Body of pancreas (tissue), 4 donors: ENCODE results near the gene PHC3. TPM values are rescaled to one million over a fixed set of nuclear protein-coding genes. Genes with fewer than 3 reads are reported as not detected.

Experiments used
- ATAC-seq: fragments of 150-250 bp; one replicate; pipeline ENCODE4 v1.9.1; 2016
- DNase-seq, 4 donors: peaks; one replicate each; pipeline ENCODE4 v3.0.0-alpha.2; 2019
- H3K27ac ChIP-seq, 4 donors: fragments of 200-600 bp; sonication (generic); 1 replicate in 3 of 4; 2 replicates in 1 of 4; pipeline versions ENCODE4 v1.5.1 to v1.6.1; 2016 to 2019; ENCODE audit warnings: mild to moderate bottlenecking in 1 of 4, mixed read lengths in 1 of 4, moderate library complexity in 1 of 4
- H3K27me3 ChIP-seq, 2 donors: fragments of 200-600 bp; sonication (generic); one replicate each; pipeline ENCODE4 v1.6.0; 2016; ENCODE audit warnings: mild to moderate bottlenecking in 1 of 2
- H3K36me3 ChIP-seq, 2 donors: fragments of 200-600 bp; sonication (generic); replicated peaks in 1 of 2; 2 replicates each; pipeline ENCODE4 v1.5.1; 2016; ENCODE audit warnings: low read depth in 2 of 2; ENCODE audit not compliant: insufficient read depth in 1 of 2
- H3K4me1 ChIP-seq: fragments of 200-600 bp; sonication (generic); one replicate; pipeline ENCODE4 v1.6.0; 2016
- H3K4me3 ChIP-seq, 2 donors: fragments of 200-600 bp; sonication (generic); 1 replicate in 1 of 2; 2 replicates in 1 of 2; pipeline ENCODE4 v1.5.1; 2016 to 2019
- H3K9me3 ChIP-seq, 3 donors: fragments of 200-600 bp; sonication (generic); 1 replicate in 2 of 3; 2 replicates in 1 of 3; pipeline ENCODE4 v1.5.1; 2016
- POLR2A ChIP-seq, 3 donors: fragments of 450-650 bp; IDR thresholded peaks; one replicate each; pipeline ENCODE4 v1.6.1; 2016; ENCODE audit warnings: antibody characterized with exemption in 3 of 3, mild to moderate bottlenecking in 2 of 3
- WGBS, 2 donors: methylation state at CpG; one replicate each; pipeline ENCODE4 v1.1.5; 2017; 5-methylcytosine and 5-hydroxymethylcytosine counted together
- intact Hi-C: fragments of 100-400 bp; cut with DNase I; formaldehyde crosslinking; loops from one replicate; pipeline ENCODE4 v1.15.1; 2023
- small RNA-seq: library from RNA; depleted of rRNA; stranded (forward); fragments of <200 nt; gene quantifications from one replicate; pipeline ENCODE3, GENCODE V24; 2016
- total RNA-seq, 2 donors: library from RNA; depleted of rRNA; stranded (reverse); fragments of >200 nt; gene quantifications; one replicate each; pipeline ENCODE4 v1.1.0, GENCODE V29; 2016
- TF ChIP-seq, protein P1 (sequence below), 7 experiments: fragments of 450-650 bp in 4 of 7; fragments of 200-600 bp in 3 of 7; sonication (generic) in 3 of 7; IDR thresholded peaks; one replicate each; pipeline ENCODE4 v1.5.1; 2016 to 2019; ENCODE audit warnings: antibody characterized with exemption in 7 of 7

Gene PHC3
- total RNA-seq, 2 donors from 2014 or later = 34.8 to 58.7 TPM

DNA sequence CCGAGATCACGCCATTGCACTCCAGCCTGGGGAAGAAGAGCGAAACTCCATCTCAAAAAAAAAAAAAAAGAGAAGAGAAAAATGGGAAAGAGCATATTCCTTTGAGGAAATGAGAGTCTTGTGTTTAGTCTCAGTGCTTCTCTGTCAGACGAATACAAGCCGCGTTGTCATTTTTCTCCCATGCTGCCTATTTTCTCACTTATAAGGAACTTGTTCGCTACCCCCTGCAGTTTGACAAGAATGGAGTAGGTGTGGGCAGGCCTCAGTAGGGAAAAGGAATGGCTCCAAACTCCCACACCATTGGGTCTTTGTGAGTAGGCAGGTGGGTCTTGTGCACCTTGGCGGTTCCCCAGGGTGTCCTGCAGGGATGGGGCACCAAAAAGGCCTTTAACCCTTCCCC lies 137.3 kb downstream of the PHC3 start:
- TF ChIP-seq, protein P1, sequence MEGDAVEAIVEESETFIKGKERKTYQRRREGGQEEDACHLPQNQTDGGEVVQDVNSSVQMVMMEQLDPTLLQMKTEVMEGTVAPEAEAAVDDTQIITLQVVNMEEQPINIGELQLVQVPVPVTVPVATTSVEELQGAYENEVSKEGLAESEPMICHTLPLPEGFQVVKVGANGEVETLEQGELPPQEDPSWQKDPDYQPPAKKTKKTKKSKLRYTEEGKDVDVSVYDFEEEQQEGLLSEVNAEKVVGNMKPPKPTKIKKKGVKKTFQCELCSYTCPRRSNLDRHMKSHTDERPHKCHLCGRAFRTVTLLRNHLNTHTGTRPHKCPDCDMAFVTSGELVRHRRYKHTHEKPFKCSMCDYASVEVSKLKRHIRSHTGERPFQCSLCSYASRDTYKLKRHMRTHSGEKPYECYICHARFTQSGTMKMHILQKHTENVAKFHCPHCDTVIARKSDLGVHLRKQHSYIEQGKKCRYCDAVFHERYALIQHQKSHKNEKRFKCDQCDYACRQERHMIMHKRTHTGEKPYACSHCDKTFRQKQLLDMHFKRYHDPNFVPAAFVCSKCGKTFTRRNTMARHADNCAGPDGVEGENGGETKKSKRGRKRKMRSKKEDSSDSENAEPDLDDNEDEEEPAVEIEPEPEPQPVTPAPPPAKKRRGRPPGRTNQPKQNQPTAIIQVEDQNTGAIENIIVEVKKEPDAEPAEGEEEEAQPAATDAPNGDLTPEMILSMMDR (IDR thresholded peaks at IDR 0.05) = no peak
- no peak for TF ChIP-seq POLR2A (IDR thresholded peaks at IDR 0.05)
- H3K36me3 ChIP-seq = no peaks in the 10 kb centered on the region
- DNase-seq (peak in 1 of 4 donors; percentile 20), ATAC-seq (no peak)
- intact Hi-C loops = no loop called here
- H3K9me3 ChIP-seq = no peaks in the 10 kb centered on the region
- 90 to 96% methylated on average over 8 of the region's 8 CpGs for WGBS, 2 donors
- H3K27me3 ChIP-seq = no peaks in the 10 kb centered on the region
- peak overlapping the region in 1 of 4 donors; percentile 87 for H3K27ac ChIP-seq
- peaks cover 45% of the 10 kb centered on the region for H3K4me1 ChIP-seq
- H3K4me3 ChIP-seq = no peak overlapping the region

DNA sequence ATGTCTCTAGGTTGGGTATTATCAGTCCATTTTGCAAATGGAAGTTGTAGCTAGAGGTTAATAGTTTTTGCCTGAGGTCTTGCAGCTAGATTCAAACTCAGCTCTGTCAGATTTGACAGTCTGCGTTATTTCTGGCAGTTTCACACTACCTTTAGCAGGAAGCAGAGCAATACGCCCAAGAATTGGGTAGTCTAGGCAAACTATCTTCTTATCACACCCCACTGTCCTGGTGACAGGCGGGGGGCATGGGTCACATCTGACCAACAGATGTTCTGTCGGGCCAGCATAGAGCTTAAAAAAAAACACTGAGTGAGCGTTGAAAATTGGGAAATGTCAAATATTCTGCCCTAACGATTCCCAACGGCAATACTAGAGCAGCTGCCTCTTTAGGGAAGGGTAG lies 138.0 kb downstream of the PHC3 start:
- DNase-seq (no peak), ATAC-seq (no peak)
- no peak overlapping the region for H3K27ac ChIP-seq
- intact Hi-C loops = no loop called here
- H3K4me1 ChIP-seq = peaks cover 40% of the 10 kb centered on the region
- H3K27me3 ChIP-seq = no peaks in the 10 kb centered on the region
- H3K36me3 ChIP-seq = no peaks in the 10 kb centered on the region
- TF ChIP-seq, protein P1 (IDR thresholded peaks at IDR 0.05) = no peak
- TF ChIP-seq POLR2A (IDR thresholded peaks at IDR 0.05) = no peak
- no peaks in the 10 kb centered on the region for H3K9me3 ChIP-seq
- 78 to 87% methylated on average over 7 of the region's 7 CpGs for WGBS, 2 donors
- no peak overlapping the region for H3K4me3 ChIP-seq

DNA sequence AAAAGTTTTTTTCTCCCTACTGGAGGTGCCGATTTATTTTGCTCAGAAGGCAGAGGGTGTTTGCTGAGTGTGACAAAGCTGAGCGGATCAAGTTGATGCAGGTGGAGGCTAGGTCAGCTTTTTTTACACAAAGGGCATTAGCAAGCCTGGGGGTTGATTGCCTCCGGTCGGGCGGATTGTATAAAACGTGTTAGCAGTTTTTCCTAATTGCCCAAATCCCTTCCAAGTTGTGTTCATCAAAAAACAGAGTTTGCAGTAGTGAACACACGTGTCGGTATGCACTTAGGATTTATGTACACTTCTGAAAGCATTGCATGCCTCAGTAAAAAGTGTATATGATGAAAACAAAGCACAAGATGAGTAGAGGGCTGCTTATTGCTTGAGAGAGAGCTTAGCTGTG lies 141.1 kb downstream of the PHC3 start:
- Histone ChIP-seq H3K4me1 (peaks cover 24% of the 10 kb centered on the region), H3K27me3 (no peaks in the 10 kb centered on the region), H3K27ac (peak overlapping the region in 1 of 4 donors; percentile 25), H3K36me3 (no peaks in the 10 kb centered on the region), H3K9me3 (no peaks in the 10 kb centered on the region), H3K4me3 (no peak overlapping the region)
- no peak for ATAC-seq
- DNase-seq = no peak
- 25 to 33% methylated on average over 8 of the region's 8 CpGs for WGBS, 2 donors
- TF ChIP-seq POLR2A (IDR thresholded peaks at IDR 0.05) = no peak
- TF ChIP-seq, protein P1 (IDR thresholded peaks at IDR 0.05) = no peak
- intact Hi-C loops = no loop called here

DNA sequence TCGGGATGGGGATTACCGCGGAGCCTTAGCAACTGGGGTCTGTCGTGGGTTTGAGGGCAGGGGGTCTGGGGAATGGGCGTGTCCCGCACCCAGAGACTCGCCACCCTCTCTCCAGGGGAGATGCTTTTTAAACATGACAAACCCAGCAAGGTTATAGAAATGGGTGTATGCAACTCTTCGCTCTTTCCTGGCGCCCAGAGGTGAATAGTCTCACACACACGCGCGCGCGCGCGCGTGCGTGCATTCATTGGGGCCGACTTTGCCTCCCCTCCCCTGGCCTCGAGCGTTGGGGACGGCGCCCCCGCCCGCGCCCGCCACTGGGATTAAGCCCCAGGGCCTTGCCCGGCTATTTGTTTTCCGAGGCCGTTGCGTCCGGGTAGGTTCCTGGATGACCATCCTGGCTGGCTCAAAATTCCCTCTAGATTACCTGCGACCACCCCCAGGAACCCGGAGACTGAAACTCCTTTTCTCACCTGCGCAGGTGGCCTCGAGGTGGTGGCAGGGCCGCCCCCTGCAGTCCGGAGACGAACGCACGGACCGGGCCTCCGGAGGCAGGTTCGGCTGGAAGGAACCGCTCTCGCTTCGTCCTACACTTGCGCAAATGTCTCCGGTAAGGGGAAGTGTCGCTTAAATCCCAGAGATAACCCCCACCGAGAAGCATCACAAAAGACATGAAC lies 143.0 kb downstream of the PHC3 start:
- 3 to 7% methylated on average over 28 to 50 of the region's 51 CpGs for WGBS, 2 donors
- no peaks in the 10 kb centered on the region for H3K36me3 ChIP-seq
- no peaks in the 10 kb centered on the region for H3K9me3 ChIP-seq
- H3K27ac ChIP-seq = peak overlapping the region; percentile 19 to 87 (median 81)
- peak; percentile 36 for ATAC-seq
- no peak for TF ChIP-seq POLR2A (IDR thresholded peaks at IDR 0.05)
- TF ChIP-seq, protein P1 (IDR thresholded peaks at IDR 0.05) = peak in 6 of 7 experiments; percentile 17 to 43 (median 34)
- H3K4me1 ChIP-seq = peaks cover 15% of the 10 kb centered on the region
- no peaks in the 10 kb centered on the region for H3K27me3 ChIP-seq
- intact Hi-C loops = no loop called here
- peak; percentile 46 to 69 (median 59) for DNase-seq
- H3K4me3 ChIP-seq = peak overlapping the region; percentile 29 to 32

Small RNA genes within 50 kb of the gene (small RNA-seq; reads per million reads assigned to genes)
- gene RNU4-38P (not detected), gene RNU6-315P (not detected)

Other genes starting within 250 kb of the PHC3 start
- gene SEC62, start 214.9 kb downstream of the PHC3 start, total RNA-seq = 10 to 100 TPM; 30.9 to 31.0 TPM
- 10 to 100 TPM; 26.4 to 31.9 TPM for gene GPR160, start 143.7 kb downstream of the PHC3 start, total RNA-seq
- 10 to 100 TPM; 13.5 to 17.6 TPM for gene PRKCI, start 40.7 kb upstream of the PHC3 start, total RNA-seq
- gene SKIL, start 176.0 kb upstream of the PHC3 start, total RNA-seq = 10 to 100 TPM; 17.5 to 22.6 TPM
- 1 to 10 TPM; 3.9 to 5.6 TPM for gene CLDN11, start 237.1 kb upstream of the PHC3 start, total RNA-seq